ENCODE data around the gene LYZL1. TPM values are rescaled to one million over a fixed set of nuclear protein-coding genes. Genes with fewer than 3 reads are reported as not detected.
"Not testable (repeated sequence)": the region's sequence is repeated elsewhere in the genome, so short reads cannot be mapped to it uniquely, and the experiment has no call there.

The LYZL1 gene
- total RNA-seq, 1 donor from 2014 or later: not detected

DNA sequence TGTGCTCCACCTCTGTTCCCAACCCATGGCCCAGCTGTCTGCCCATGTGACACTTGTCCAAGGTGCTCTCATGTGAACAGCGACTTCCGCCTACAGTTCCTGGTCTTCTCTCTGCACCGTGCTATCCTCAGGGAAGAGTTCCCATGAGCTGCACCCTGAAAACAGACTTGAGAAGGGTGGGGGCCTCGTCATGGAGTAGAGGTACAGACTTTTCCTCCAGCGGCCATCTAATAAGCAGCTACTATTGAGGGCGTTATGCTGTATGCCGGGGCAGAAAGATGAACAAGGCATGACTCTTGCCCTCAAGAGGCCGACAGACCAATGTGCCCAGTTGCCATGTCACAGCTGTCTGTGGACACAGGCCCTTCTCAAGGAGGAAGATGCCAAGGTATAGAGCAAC is 25.4 kb upstream of the LYZL1 start:
- DNase-seq (ENCODE audit: low spot score): no peak

DNA sequence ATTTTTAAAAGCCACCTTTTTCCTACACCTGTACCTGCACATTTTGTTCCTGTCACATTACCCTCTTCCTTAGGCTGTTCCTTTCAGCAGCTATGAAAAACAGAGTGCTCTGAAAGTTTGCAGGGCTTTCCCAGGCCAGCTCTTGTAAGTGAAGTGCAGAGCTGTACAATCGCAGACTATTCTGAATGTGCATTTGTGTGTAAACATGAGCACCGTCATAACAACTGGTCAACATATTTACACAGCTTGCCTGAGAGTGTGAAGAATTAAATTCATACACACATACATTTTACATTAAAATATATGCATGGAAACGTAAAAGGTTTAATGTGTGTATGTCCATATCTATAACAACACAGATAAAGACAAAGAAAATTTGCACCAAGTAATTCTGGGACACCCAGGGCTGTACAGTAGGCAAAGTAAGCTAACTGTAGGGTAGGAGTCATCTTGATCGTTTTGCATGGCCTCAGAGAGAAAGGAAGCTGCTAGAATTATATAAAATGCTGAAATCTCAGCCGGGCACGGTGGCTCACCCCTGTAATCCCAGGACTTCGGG is 23.6 kb upstream of the LYZL1 start:
- no peak for DNase-seq (ENCODE audit: low spot score)

DNA sequence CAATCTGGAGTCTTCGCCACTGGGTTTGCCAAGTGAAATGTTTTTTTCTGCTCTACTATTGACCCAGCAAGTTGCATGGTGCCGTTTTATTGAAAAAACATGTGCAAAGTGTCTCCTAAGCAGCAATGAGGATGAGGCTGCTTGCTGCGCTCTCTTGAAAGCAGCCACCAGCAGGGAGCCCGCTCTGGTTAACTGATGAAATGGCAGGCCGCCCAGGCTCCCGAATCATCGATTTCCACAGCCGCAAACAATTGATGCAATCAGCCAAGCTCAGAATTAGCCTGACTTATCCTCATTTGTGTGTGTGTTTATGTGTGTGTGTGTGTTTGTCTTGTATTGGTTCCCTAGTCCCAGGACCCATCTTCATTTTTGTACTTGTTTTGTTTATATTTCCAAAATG is 22.2 kb upstream of the LYZL1 start:
- peak; percentile 45 for DNase-seq (ENCODE audit: low spot score)

DNA sequence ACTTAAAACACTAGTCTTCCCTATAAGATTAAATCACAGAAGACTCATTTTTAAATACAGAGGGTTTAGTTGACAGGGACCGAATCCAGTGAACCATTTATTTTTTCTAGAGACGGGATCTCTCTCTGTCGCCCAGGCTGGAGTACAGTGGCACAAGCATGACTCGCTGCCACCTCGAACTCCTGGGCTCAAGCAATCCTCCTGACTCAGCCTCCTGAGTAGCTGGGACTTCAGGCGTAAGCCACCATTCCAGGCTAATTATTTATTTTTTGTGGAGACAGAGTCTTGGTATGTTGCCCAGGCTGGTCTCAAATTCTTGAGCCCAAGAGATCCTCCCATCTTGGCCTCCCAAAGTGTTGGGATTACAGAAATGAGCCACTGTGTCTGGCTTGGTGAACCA is 20.9 kb upstream of the LYZL1 start:
- DNase-seq (ENCODE audit: low spot score): no peak

DNA sequence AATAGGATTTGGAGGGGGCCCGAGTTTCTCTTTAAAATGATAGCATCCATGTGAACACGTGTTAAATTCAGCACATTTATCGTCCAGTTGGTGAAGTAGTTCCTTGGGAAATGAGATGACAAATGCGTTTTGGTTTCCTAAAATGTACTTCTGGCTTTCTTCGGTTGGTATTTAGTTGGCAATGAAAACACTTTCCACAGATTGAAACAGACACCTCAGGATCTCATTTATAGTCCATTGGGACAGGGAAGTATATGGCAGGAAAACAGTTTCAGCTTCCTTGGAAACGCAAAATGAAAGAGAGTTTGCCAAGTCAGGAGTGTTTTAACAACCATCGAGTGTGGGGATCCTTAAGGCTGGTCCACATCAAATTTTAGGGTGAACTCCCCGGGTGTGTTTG is 19.4 kb upstream of the LYZL1 start:
- no peak for DNase-seq (ENCODE audit: low spot score)

DNA sequence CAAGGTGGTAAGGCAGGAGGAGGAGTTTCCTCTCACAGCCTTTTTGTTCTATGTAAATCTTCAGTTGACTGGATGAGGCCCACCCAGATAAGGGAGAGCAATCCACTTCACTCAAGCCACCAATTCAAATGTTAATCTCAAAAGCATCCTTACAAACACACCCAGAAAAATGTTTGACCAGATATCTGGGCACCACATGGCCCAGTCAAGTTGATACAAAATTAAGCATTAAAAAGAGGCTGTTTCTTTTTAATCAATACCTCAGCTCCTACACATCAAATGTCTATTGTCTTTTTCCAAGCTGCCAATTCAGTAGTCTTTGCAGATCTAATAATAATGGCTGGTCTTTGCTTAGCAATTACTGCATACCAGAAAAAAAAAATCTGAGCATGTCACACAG is 18.0 kb upstream of the LYZL1 start:
- DNase-seq (ENCODE audit: low spot score): no peak

DNA sequence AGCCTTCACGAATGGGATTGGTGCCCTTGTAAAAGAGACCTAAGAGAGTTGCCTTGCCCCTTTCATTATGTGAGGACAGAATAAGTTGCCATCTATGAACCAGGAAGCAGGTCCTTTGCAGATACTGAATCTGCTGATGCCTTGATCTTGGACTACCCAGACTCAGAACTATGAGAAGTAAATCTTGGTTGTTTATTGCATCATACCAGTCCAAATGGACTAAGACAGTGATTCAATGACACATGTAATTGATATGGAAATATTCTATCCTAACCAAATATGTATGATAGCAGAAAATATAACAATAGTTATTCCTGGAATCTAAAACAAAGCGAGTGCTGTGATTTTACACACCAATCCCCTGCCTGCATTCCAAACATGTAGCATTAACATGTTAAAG is 17.0 kb upstream of the LYZL1 start:
- no peak for DNase-seq (ENCODE audit: low spot score)

DNA sequence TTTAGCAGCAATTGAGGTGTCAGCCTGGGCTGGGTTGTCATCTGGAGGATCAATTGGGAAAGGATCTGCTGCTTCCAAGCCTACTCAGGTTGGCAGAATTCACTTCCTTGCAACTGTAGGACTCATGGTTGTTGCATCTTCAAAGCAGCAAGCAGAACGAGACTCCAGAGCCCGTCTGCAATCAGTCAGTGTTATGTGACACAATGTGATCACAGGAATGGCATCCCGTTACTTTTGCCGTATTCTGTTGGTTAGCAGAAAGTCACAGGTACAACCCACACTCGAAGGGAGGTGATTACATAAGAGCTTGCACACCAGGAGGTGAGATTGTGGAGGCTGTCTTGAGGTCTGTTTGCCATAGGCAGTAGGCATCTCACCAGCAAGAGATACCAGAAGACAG is 15.4 kb upstream of the LYZL1 start:
- no peak for DNase-seq (ENCODE audit: low spot score)

DNA sequence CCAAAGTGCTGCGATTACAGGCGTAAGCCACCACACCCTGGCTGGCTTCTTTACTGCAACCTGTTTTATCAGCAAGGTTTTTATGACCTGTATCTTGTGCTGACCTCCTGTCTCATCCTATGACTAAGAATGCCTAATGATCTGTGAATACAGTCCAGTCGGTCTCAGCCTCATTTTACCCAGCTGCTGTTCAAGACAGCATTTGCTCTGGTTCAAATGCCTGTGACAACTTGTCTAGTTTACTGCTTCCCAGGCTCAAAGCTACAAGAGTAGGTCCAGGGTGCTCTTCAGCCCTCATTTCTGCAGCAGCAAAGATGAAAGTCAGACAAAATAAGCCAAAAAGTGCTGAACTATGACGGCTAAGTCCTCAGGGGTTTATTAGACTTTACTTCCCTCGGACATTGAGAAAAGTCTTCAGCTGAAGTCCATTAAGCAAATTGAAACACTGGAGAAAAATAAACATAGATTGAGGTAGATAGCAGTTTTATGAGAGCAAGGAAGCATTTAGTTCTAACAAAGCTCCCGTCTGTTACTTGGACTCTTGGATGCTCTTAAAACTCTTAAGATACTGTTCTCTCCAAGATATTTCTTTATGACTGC is 12.5 kb upstream of the LYZL1 start:
- DNase-seq (ENCODE audit: low spot score): no peak

DNA sequence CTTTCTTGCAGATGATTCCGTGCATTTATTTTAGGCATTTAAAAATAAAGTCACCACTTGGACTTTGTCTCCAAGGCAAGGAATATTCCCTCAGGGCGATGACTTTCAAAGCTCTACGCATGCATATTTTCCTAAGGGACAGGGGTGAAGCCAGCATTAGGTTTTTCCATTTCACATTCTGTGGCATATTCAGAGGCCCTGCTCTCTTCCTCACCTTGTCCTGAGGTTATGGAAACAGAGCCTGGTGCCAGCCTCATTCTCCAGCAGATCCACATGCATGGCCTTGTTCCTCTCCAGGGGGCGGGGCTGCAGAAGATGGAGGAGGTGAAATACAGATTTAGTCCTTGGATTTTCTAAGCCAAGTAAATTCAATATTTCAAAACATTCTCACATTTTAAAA is 11.6 kb upstream of the LYZL1 start:
- DNase-seq (ENCODE audit: low spot score): no peak

DNA sequence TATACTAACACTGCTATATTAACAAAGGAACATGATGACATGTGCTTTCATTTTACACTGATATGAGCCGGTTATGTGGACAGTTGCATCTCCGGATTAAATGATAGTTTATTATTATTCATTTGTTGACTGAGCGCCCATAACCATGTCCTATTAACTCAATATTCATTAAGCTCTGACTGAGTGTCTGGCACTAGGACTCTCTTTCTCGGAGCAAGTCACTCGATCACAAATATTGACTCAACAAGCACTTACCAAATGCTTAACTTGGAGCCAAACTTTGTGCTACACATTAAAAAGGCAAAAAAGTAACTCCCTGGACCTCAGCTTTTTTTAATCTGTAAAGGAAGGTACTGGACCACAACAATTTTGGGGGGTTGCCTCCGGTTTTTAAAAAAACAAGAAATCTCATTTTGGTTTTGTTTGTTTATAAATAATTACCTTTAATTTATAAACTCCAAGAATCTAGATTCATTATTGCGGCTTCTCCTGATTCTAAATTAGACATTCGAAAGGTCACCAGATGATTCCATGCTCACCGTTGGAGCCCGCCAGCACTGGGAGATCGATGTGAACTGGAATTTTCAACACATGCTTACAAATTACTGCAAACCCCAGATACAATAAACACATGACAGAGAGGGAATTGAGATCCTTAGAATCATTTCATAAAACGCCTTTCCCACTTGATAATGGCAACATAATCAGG is 8.9 kb upstream of the LYZL1 start:
- no peak for DNase-seq (ENCODE audit: low spot score)

DNA sequence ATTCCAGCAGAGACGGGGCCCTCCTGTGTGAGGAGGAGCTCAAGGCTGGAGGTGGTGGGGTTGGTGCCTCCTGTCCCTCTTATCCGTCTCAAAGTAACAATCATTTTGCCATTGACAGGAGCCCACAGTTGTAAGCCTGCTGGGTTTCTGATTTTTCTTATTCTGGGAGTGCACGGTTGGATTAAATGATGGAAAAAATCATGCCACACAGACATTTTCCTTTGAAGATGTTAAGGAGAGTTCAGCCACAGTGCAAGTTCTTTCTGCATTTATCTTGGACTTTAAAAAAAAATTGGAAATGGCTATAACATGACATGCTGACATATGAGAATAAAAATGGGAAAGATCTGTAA is 8.4 kb upstream of the LYZL1 start:
- DNase-seq (ENCODE audit: low spot score): no peak

DNA sequence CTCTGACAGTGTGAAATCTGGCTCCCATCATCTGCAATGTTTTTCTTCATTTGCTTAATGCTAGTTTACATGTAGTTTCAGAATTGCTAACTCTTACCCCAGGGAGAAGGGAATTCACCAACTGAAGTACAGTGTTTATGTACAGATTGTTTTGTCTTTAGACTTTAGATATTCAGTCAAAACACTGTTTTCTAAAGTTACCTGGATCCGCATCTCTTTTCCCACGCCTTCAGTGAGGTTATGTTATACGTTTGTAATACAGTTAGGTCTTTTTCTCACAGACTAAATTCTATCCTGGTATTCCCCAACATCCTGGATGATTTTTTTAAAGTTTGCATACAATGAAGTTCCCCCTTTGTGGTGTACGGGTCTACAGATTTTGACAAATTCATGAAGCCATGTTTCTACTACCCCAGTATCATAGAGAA is 3.2 kb upstream of the LYZL1 start:
- DNase-seq (ENCODE audit: low spot score): no peak

DNA sequence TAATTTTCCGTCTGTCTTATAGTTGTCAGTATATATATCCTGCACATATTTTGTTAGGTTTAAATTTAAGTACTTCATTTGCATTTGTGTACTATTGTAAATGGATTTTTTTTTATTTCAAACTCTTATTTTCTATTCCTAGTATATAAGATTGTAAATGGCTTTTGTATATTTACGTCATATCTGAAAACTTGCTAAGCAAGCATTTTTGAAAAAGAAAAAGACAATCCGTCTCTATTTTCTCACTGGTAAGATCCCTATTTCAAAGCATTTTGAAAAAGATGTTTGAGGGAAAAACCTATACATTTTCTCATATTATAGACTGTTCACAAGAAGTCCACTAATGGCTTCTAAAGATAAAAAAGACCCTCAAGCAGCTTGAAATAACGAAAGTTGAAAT is 1.2 kb upstream of the LYZL1 start:
- no peak for DNase-seq (ENCODE audit: low spot score)

DNA sequence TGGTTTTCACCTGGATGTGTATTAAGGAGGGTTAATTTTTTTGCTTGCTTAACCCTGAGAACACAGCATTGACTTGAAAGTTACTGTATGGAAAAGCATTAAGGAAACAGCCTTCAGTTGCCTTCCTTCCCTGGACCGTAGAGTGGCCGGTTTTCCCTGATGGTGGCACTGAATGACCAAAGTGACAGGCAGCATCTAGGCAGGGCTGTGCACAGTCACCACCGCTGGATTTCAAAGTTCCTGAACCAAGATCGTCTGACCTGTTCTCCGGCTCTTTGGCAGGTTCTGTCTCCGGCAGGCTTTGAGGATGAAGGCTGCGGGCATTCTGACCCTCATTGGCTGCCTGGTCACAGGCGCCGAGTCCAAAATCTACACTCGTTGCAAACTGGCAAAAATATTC is 2.7 kb downstream of the LYZL1 start:
- DNase-seq (ENCODE audit: low spot score): not testable (repeated sequence)

DNA sequence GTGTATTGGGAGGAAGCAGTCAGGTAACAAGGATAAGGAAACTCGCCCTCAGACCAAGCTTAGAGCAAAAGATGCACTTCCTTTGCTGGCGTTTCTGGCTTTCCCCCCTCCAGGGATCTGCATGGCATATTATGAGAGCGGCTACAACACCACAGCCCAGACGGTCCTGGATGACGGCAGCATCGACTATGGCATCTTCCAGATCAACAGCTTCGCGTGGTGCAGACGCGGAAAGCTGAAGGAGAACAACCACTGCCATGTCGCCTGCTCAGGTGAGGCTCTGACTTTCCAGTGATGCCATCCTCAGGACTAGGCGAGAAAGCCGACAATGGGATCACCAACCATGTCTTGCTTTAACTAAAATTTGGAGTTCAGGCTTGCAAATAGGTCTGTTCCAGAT is 3.5 kb downstream of the LYZL1 start:
- not testable (repeated sequence) for DNase-seq (ENCODE audit: low spot score)

DNA sequence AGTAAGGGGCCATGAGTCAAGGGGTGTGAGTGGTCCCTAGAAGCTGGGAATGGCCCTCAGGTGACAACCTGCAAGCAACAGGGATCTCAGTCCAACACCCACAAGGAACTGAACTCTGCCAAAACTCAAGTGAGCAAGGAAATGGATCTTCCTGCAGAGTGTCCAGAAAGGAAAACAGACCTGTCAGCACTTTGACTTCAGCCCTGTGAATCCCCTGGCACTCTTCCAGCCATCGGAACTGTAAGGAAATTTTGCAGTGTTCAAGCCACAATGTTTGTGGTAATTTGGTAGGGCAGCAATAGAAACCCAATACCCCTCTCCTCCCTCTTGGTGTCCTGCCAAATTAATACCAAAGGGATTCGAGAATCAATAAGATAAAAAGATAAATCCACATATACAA is 6.9 kb downstream of the LYZL1 start:
- DNase-seq (ENCODE audit: low spot score): no peak

DNA sequence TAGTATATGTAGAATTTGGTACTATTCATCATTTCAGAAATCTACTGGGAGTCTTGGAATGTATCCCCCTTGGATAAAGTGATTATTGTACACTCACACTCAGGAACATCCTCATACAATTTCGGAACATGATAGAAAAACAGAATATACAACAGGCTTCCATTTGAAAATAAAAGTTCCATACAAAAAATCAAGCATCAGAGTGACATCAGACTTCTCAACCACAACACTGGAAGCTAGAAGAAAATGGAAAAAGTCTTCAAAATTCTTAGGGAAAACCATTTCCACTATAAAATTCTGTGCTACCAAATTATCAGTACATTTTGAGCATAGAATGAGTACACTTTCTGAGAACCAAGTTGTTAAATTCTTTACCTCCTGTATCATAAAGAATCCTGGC is 8.8 kb downstream of the LYZL1 start:
- DNase-seq (ENCODE audit: low spot score): no peak

DNA sequence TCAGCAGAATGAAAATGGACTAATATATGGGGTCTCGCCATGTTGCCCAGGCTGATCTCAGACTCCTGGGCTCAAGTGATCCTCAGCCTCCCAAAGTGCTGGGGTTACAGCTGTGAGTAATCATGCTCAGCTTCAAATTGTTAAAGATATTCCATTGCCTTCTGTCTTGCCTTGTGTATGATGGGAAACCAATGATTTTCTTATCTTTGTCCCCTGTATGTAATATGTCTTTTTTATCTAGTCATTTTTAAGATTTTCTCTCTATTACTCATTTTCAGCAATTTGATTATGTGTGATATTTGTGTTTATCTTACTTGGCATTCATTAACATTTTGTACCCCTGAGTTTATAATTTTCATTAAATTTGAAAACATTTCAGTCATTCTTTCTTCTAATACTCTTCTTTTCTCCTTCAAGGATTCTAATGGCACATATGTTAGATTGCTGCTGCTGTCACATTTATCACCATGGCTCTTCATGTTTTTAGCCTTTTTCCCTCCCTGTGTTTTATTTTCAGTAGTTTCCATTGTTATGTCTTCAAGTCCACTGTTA is 12.6 kb downstream of the LYZL1 start:
- DNase-seq (ENCODE audit: low spot score): no peak

DNA sequence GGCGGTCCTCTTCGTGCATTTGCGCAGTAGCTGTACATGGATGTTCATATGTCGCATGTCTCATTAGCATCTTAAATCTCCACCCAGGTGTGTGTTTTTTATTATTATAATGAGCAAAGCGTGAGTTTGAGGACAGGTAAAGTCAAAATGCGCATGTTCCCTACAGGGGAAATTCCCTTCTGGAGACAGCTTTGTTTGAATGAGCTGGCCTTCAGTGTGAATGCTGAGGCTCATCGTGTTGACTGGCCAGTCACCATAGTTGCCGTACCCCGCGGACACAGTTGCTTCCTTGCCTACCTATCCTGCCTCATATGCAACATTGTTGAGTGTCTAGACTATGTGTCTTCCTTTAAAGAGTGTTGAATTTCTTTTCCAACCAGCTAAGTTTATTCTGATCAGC is 13.6 kb downstream of the LYZL1 start:
- no peak for DNase-seq (ENCODE audit: low spot score)

DNA sequence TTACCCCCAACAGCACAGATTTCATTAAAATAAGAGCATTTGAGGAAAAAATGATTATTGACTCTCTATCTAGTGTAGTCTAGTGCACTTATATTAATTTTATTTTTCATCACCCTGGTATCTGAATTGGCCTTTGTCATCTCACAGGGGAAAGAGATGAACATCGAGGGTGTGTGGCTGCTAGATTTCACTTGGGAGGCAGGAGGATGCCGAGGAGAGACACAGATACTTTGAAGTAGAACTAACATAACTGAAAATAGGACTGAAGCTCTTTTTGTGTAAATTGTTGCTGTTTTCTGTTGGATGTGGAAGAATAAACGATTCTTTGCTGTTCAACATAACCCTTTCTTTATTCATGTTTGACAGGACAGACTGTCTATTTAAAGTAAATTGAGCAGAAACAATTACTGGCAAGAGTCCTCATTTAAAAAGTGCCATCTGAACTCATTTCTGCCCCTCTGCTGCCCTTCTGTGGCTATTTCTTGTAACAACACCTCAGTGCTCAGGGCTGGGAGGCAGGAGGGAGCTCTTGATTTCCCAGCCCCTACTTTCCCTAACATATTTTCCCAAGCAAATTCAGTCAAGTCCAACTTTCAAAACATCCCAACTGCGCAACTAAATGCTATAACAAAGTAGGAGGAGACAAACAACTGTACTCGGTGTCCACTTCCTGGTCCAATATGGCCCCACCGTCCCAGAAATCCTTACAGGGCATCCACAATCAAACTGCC is 15.6 kb downstream of the LYZL1 start:
- peak; percentile 60 for DNase-seq (ENCODE audit: low spot score)

DNA sequence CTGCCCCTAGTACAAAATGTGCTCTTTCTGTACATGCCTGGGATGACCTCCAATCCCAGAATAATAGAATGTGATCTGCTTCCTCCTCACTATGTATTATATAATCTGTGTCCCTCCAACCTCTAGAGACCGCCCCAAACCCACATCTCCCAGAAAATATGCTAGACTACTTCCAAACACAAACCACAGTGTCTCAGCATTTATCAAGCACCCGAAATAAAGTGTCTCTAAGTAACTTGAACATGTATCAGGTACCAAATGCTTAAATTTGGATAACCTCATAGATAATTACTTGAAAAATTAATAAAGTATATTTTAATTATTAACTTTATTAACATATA is 16.1 kb downstream of the LYZL1 start:
- no peak for DNase-seq (ENCODE audit: low spot score)

DNA sequence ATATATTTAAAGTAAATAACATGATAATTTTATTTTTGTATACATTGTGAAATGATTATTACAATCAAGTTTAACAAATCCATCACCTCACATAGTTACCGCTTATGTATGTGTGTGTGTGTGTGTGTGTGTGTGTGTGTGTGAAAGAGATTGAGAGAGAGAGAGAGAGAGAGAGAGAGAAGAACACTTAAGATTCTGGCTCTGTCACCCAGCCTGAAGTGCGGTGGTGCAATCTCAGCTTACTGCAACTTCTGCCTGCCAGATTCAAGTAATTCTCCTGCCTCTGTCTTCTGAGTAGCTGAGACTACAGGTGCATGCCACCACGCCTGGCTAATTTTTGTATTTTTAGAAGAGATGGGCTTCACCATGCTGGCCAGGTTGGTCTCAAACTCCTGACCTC is 17.8 kb downstream of the LYZL1 start:
- DNase-seq (ENCODE audit: low spot score): no peak
